NCI-H1092 (cell line): Measurements from ENCODE around the gene ASMTL.
"Not testable (repeated sequence)": the region's sequence is repeated elsewhere in the genome, so short reads cannot be mapped to it uniquely, and the experiment has no call there.

Experiments
- DNase-seq: peaks from one replicate; lab custom pipeline; 2025; lab: John Stamatoyannopoulos, UW

ASMTL gene

GRCh38 chrX:1482530-1482928 is 29.8 kb upstream of the ASMTL start:
- DNase-seq, result not testable (repeated sequence)

- no peak for DNase-seq
Measured at GRCh38 chrX:1481636-1482529, 29.2 kb upstream of the ASMTL start.

GRCh38 chrX:1480082-1480785 is 27.5 kb upstream of the ASMTL start:
- no peak for DNase-seq

- DNase-seq, result no peak
Measured at GRCh38 chrX:1477801-1478458, 25.2 kb upstream of the ASMTL start.

GRCh38 chrX:1477229-1477628 is 24.5 kb upstream of the ASMTL start:
- no peak for DNase-seq

- no peak for DNase-seq
Measured at GRCh38 chrX:1476682-1477081, 24.0 kb upstream of the ASMTL start.

GRCh38 chrX:1475881-1476280 is 23.2 kb upstream of the ASMTL start:
- DNase-seq, result no peak

GRCh38 chrX:1475481-1475880 is 22.8 kb upstream of the ASMTL start:
- no peak for DNase-seq

GRCh38 chrX:1474593-1474992 is 21.9 kb upstream of the ASMTL start:
- not testable (repeated sequence) for DNase-seq

- no peak for DNase-seq
Measured at GRCh38 chrX:1472975-1473374, 20.3 kb upstream of the ASMTL start.

GRCh38 chrX:1468250-1468772 is 15.6 kb upstream of the ASMTL start:
- no peak for DNase-seq

GRCh38 chrX:1466971-1467561 is 14.4 kb upstream of the ASMTL start:
- DNase-seq, result no peak

GRCh38 chrX:1466232-1466661 is 13.5 kb upstream of the ASMTL start:
- no peak for DNase-seq

- DNase-seq, result no peak
Measured at GRCh38 chrX:1465286-1466231, 12.8 kb upstream of the ASMTL start.

- no peak for DNase-seq
Measured at GRCh38 chrX:1464971-1465285, 12.2 kb upstream of the ASMTL start.

GRCh38 chrX:1464041-1464970 is 11.6 kb upstream of the ASMTL start:
- no peak for DNase-seq

- no peak for DNase-seq
Measured at GRCh38 chrX:1463581-1463980, 10.9 kb upstream of the ASMTL start.

- no peak for DNase-seq
Measured at GRCh38 chrX:1462596-1463251, 10.0 kb upstream of the ASMTL start.

GRCh38 chrX:1462110-1462509 is 9.4 kb upstream of the ASMTL start:
- DNase-seq, result no peak

- no peak for DNase-seq
Measured at GRCh38 chrX:1455948-1456280, 3.2 kb upstream of the ASMTL start.
